Mesenchymal stem cell (in vitro differentiated cells and primary cell): ENCODE measurements around the gene PLSCR4.
A peak's percentile ranks its signal among the peaks of the same experiment; 100 is the strongest.

ENCODE experiments used
- DNase-seq: peaks from one replicate; pipeline ENCODE4 v3.0.0-alpha.2; 2013
- H2AFZ ChIP-seq: one replicate; pipeline ENCODE4 v1.6.1; 2013; ENCODE audit warnings: low read depth, mild to moderate bottlenecking, control low read depth, inconsistent platforms, low read length, moderate library complexity
- H2AK5ac ChIP-seq: 2 replicates; pipeline ENCODE4 v1.6.1; 2013; ENCODE audit warnings: low read length, moderate library complexity, mild to moderate bottlenecking, inconsistent platforms; ENCODE audit not compliant: severe bottlenecking
- H2BK120ac ChIP-seq: one replicate; pipeline ENCODE4 v1.6.1; 2013; ENCODE audit warnings: low read depth, mild to moderate bottlenecking, inconsistent platforms, low read length, moderate library complexity
- H2BK12ac ChIP-seq, 2 experiments: one replicate each; pipeline ENCODE4 v1.6.1; 2013; ENCODE audit warnings: inconsistent platforms in 2 of 2, low read length in 2 of 2, mild to moderate bottlenecking in 2 of 2, moderate library complexity in 2 of 2, control low read depth in 1 of 2
- H2BK15ac ChIP-seq: one replicate; pipeline ENCODE4 v1.6.1; 2013; ENCODE audit warnings: mild to moderate bottlenecking, low read depth, inconsistent platforms; ENCODE audit not compliant: poor library complexity, severe bottlenecking
- H2BK5ac ChIP-seq: 2 replicates; pipeline ENCODE4 v1.6.1; 2013; ENCODE audit warnings: low read depth, mild to moderate bottlenecking, low read length, control low read depth, inconsistent platforms; ENCODE audit not compliant: poor library complexity, severe bottlenecking
- H3K14ac ChIP-seq, 2 experiments: one replicate each; pipeline ENCODE4 v1.6.1; 2013; ENCODE audit warnings: inconsistent platforms in 2 of 2, low read length in 2 of 2, control low read depth in 1 of 2, mild to moderate bottlenecking in 1 of 2, moderate library complexity in 1 of 2
- H3K18ac ChIP-seq, 2 experiments: one replicate each; pipeline ENCODE4 v1.6.1; 2013; ENCODE audit warnings: inconsistent platforms in 2 of 2, low read length in 2 of 2, control low read depth in 1 of 2, low read depth in 1 of 2, mild to moderate bottlenecking in 1 of 2
- H3K23ac ChIP-seq, 2 experiments: one replicate each; pipeline ENCODE4 v1.6.1; 2013; ENCODE audit warnings: inconsistent platforms in 2 of 2, low read length in 2 of 2, mild to moderate bottlenecking in 2 of 2, moderate library complexity in 2 of 2, control low read depth in 1 of 2
- H3K27ac ChIP-seq: 2 replicates; pipeline ENCODE4 v1.5.1; 2013; ENCODE audit warnings: mild to moderate bottlenecking, moderate library complexity, low read length, control low read depth, inconsistent platforms; ENCODE audit not compliant: poor library complexity, severe bottlenecking
- H3K27me3 ChIP-seq, 2 experiments: 2 replicates each; pipeline versions ENCODE4 v1.6.1 to v1.7.0; 2013; ENCODE audit warnings: low read length in 2 of 2, mild to moderate bottlenecking in 2 of 2, moderate library complexity in 2 of 2, control low read depth in 1 of 2, inconsistent platforms in 1 of 2; ENCODE audit not compliant: control insufficient read depth in 1 of 2, insufficient read depth in 1 of 2
- H3K36me3 ChIP-seq, 2 experiments: 2 replicates each; pipeline versions ENCODE4 v1.6.1 to v1.7.0; 2013; ENCODE audit warnings: low read length in 2 of 2, control low read depth in 1 of 2, inconsistent platforms in 1 of 2, low read depth in 1 of 2, mild to moderate bottlenecking in 1 of 2; ENCODE audit not compliant: insufficient read depth in 2 of 2, control insufficient read depth in 1 of 2
- H3K4ac ChIP-seq, 2 experiments: one replicate each; pipeline ENCODE4 v1.6.1; 2013; ENCODE audit warnings: inconsistent platforms in 2 of 2, low read length in 2 of 2, mild to moderate bottlenecking in 2 of 2, moderate library complexity in 2 of 2, control low read depth in 1 of 2, low read depth in 1 of 2
- H3K4me1 ChIP-seq: 2 replicates; pipeline ENCODE4 v1.6.1; 2013; ENCODE audit warnings: low read depth, low read length, control low read depth; ENCODE audit not compliant: control insufficient read depth, insufficient read depth
- H3K4me2 ChIP-seq: 2 replicates; pipeline ENCODE4 v1.6.1; 2013; ENCODE audit warnings: low read length, mild to moderate bottlenecking, inconsistent platforms; ENCODE audit not compliant: poor library complexity, severe bottlenecking
- H3K4me3 ChIP-seq, 2 experiments: 2 replicates each; pipeline versions ENCODE4 v1.5.1 to v1.7.0; 2013; ENCODE audit warnings: low read length in 2 of 2, mild to moderate bottlenecking in 2 of 2, control low read depth in 1 of 2, low read depth in 1 of 2; ENCODE audit not compliant: insufficient read depth in 1 of 2
- H3K79me1 ChIP-seq: replicated peaks from 2 replicates; pipeline ENCODE4 v1.6.1; 2013; ENCODE audit warnings: mild to moderate bottlenecking, control low read depth, low read length, inconsistent platforms; ENCODE audit not compliant: poor library complexity, severe bottlenecking
- H3K9ac ChIP-seq: 2 replicates; pipeline ENCODE4 v1.7.0; 2013; ENCODE audit warnings: mild to moderate bottlenecking, low read length, moderate library complexity
- H3K9me3 ChIP-seq: 2 replicates; pipeline ENCODE4 v1.7.0; 2013; ENCODE audit warnings: mild to moderate bottlenecking, low read length; ENCODE audit not compliant: control insufficient read depth
- H4K8ac ChIP-seq: one replicate; pipeline ENCODE4 v1.6.1; 2013; ENCODE audit warnings: inconsistent platforms, mild to moderate bottlenecking, low read length, moderate library complexity
- H4K91ac ChIP-seq: one replicate; pipeline ENCODE4 v1.6.1; 2013; ENCODE audit warnings: mild to moderate bottlenecking, low read length, inconsistent platforms
- WGBS: methylation state at CpG from one replicate; pipeline ENCODE4 v1.1.7; 2013; ENCODE audit warnings: mixed read lengths; 5-methylcytosine and 5-hydroxymethylcytosine counted together

PLSCR4 gene

GRCh38 chr3:146156666-146157314, 94.1 kb downstream of the PLSCR4 start:
- Histone ChIP-seq H3K9me3 (no peaks in the 10 kb centered on the region), H2BK12ac (no peak overlapping the region), H2AK5ac (peak overlapping the region; percentile 78), H3K27me3 (no peaks in the 10 kb centered on the region), H2BK5ac (no peak overlapping the region), H3K14ac (no peak overlapping the region), H3K4me1 (peaks cover 12% of the 10 kb centered on the region), H3K27ac (no peak overlapping the region), H3K18ac (no peak overlapping the region), H2BK120ac (no peak overlapping the region), H3K4me3 (peak overlapping the region in 1 of 2 experiments; percentile 65), H4K8ac (no peak overlapping the region), H4K91ac (no peak overlapping the region), H3K79me1 (no peaks in the 10 kb centered on the region), H3K4me2 (no peak overlapping the region), H2AFZ (no peak overlapping the region), H3K36me3 (no peaks in the 10 kb centered on the region), H3K4ac (no peak overlapping the region), H3K23ac (no peak overlapping the region), H2BK15ac (no peak overlapping the region), H3K9ac (peak overlapping the region; percentile 71)
- no peak for DNase-seq
- WGBS = 100% methylated on average over 3 of the region's 3 CpGs

- Histone ChIP-seq H2AK5ac (no peak overlapping the region), H2BK12ac (no peak overlapping the region), H4K91ac (no peak overlapping the region), H3K9me3 (no peaks in the 10 kb centered on the region), H3K79me1 (peaks cover 4% of the 10 kb centered on the region), H3K9ac (peak overlapping the region; percentile 71), H3K4me3 (peak overlapping the region in 1 of 2 experiments; percentile 65), H3K4me2 (peak overlapping the region; percentile 27), H3K14ac (no peak overlapping the region), H3K18ac (no peak overlapping the region), H2BK5ac (no peak overlapping the region), H2AFZ (no peak overlapping the region), H3K27ac (no peak overlapping the region), H3K36me3 (peaks cover 0 to 4% of the 10 kb centered on the region in 2 experiments), H2BK120ac (no peak overlapping the region), H3K23ac (no peak overlapping the region), H3K4me1 (peaks cover 10% of the 10 kb centered on the region), H3K27me3 (no peaks in the 10 kb centered on the region), H3K4ac (no peak overlapping the region), H4K8ac (no peak overlapping the region), H2BK15ac (no peak overlapping the region)
- 88% methylated on average over 4 of the region's 4 CpGs for WGBS
- no peak for DNase-seq
Measured at GRCh38 chr3:146156095-146156494, 94.8 kb downstream of the PLSCR4 start.

DNA sequence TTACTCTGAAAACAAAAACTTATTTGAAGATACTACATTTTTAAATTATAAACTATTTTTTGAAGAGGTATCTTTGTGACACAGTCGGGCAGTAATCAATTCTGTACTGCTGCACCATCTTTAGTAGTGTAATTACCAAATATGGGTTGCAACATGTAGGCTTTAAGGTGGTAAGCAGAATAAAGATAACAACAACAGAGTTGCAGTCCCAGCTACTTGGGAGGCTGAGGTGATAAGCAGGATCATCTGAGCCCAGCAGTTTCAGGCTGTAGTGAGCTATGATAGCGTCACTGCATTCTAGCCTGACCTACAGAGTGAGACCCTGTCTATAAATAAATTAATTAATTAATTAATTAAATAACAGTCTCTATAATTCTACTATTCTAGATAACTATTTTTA, 95.9 kb downstream of the PLSCR4 start:
- H3K4me2 ChIP-seq = no peak overlapping the region
- H3K14ac ChIP-seq = no peak overlapping the region
- no peaks in the 10 kb centered on the region for H3K27me3 ChIP-seq
- no peaks in the 10 kb centered on the region for H3K9me3 ChIP-seq
- H3K27ac ChIP-seq = no peak overlapping the region
- H2BK15ac ChIP-seq = no peak overlapping the region
- H2AFZ ChIP-seq = no peak overlapping the region
- H3K23ac ChIP-seq = no peak overlapping the region
- no peak overlapping the region for H2BK12ac ChIP-seq
- no peak overlapping the region for H2BK120ac ChIP-seq
- H3K4me1 ChIP-seq = peaks cover 10% of the 10 kb centered on the region
- no peak overlapping the region for H3K18ac ChIP-seq
- WGBS = 88% methylated on average over 1 of the region's 2 CpGs
- H3K79me1 ChIP-seq = peaks cover 6% of the 10 kb centered on the region
- DNase-seq = no peak
- no peak overlapping the region for H3K4me3 ChIP-seq
- no peak overlapping the region for H4K8ac ChIP-seq
- no peak overlapping the region for H3K9ac ChIP-seq
- H3K4ac ChIP-seq = no peak overlapping the region
- no peak overlapping the region for H2BK5ac ChIP-seq
- no peak overlapping the region for H2AK5ac ChIP-seq
- H4K91ac ChIP-seq = no peak overlapping the region
- peaks cover 0 to 6% of the 10 kb centered on the region in 2 experiments for H3K36me3 ChIP-seq

DNA sequence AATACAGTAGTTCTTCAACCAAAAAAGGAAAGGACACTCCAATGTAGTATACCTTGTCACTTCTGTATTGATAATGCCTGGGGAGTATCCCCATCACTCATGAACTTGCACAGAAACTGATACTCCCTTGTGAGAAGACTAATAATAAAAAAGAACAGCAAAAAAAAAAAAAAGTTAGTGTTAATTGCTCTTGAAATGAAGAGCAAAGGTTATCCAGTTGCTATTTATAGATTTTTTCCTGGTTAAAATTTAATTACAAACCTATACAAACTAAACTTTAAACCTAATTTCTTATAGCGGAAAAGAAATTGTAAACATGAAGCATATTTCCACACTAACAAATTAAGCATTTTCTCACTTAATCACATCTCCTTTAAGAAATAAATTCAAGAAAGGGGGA, 96.6 kb downstream of the PLSCR4 start:
- H3K4ac ChIP-seq = no peak overlapping the region
- peaks cover 10% of the 10 kb centered on the region for H3K4me1 ChIP-seq
- DNase-seq = no peak
- H3K4me3 ChIP-seq = no peak overlapping the region
- H3K14ac ChIP-seq = no peak overlapping the region
- H3K9ac ChIP-seq = no peak overlapping the region
- no CpG with 5 or more reads among the region's 1 CpG for WGBS
- H2BK12ac ChIP-seq = no peak overlapping the region
- no peak overlapping the region for H3K23ac ChIP-seq
- no peak overlapping the region for H3K4me2 ChIP-seq
- no peak overlapping the region for H4K8ac ChIP-seq
- no peak overlapping the region for H2BK5ac ChIP-seq
- H3K79me1 ChIP-seq = peaks cover 6% of the 10 kb centered on the region
- no peak overlapping the region for H3K27ac ChIP-seq
- H3K27me3 ChIP-seq = no peaks in the 10 kb centered on the region
- H2AK5ac ChIP-seq = no peak overlapping the region
- no peak overlapping the region for H4K91ac ChIP-seq
- H2BK15ac ChIP-seq = no peak overlapping the region
- H3K9me3 ChIP-seq = no peaks in the 10 kb centered on the region
- peaks cover 0 to 6% of the 10 kb centered on the region in 2 experiments for H3K36me3 ChIP-seq
- no peak overlapping the region for H3K18ac ChIP-seq
- H2BK120ac ChIP-seq = no peak overlapping the region
- no peak overlapping the region for H2AFZ ChIP-seq
